ENCODE data around the gene ANXA3.
"Not testable (repeated sequence)": the region's sequence is repeated elsewhere in the genome, so short reads cannot be mapped to it uniquely, and the experiment has no call there.

The ANXA3 gene, protein sequence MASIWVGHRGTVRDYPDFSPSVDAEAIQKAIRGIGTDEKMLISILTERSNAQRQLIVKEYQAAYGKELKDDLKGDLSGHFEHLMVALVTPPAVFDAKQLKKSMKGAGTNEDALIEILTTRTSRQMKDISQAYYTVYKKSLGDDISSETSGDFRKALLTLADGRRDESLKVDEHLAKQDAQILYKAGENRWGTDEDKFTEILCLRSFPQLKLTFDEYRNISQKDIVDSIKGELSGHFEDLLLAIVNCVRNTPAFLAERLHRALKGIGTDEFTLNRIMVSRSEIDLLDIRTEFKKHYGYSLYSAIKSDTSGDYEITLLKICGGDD

DNA sequence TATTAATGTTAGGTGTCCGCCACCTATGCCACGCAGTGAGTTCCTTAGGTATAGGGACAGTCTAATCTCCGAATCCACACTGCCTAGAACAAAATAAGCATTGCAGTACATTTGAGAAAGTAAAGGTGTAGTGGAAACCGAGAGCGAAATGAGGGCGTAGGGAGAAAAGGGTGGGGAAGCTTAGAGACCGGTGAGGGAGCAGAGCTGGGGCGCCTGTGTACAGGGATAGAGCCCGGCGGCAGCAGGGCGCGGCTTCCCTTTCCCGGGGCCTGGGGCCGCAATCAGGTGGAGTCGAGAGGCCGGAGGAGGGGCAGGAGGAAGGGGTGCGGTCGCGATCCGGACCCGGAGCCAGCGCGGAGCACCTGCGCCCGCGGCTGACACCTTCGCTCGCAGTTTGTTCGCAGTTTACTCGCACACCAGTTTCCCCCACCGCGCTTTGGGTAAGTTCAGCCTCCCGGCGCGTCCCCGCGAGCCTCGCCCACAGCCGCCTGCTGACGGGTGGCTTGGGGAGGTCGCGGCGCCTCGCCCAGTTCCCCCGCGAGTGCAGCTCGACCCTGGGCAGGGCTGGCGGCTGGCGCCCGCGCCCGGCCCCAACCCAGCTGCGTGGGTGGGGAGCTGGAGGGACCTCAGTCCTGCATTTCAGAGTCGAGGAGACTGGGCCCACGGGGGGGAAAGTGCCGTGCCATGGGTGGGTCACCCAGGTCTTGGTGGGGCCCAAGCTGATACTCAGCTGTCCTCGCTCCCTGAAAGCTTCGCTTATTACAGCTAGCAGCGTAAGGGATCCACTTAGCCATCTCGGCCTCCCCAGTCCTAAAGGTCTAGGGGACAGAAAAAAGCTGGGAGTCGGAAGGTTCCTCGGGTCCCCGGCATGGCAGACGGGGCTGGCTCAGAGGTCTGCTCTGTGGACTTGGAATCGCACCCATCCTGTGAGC, at the start of gene ANXA3:
ANXA3 (plus strand) TSS at position 351 of the 932 bp plus-strand sequence. CDS start 2,704 bp downstream, outside the sequence.
- no peak for DNase-seq (ENCODE audit: low read depth)

GRCh38 chr4:78506260-78506659, 45.3 kb upstream of the ANXA3 start:
- not testable (repeated sequence) for DNase-seq (ENCODE audit: low read depth)

DNA sequence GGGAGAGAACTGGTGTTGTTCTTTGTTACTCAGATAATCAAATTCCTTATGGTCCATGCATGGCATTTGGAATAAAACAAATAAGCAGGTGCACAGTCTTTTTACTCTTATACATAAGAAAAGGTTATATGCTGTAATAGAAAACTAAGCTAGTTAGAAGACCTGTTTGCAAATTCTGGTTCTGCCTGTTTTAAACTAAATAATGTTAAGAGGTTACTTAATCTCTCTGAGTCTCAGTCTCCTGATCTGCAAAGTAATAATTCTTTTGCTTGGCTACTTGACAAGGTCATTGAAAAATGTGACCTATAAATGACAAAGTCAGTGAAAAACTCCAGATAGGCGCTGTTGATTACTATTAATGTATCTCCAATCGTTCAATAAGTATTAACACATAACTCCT, 42.5 kb upstream of the ANXA3 start:
- DNase-seq (ENCODE audit: low read depth): no peak

DNA sequence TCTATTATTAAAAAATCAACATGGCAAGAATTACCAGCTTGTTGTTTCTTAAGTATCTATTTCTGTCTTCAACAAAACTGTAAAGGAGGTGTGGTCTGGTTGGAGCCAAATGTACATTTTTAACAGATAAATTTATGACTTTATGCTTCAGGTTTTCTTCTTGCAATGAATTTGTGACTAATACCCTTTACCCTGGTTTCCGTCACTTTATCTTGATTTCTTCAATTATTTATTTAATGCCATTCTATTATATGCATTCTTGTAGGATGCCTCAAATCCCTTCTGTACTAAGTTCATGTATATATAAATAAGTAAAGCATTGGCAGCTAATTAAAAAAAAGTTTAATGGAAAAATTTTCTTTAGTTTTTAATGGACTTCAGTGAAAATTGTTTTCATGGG, 41.5 kb upstream of the ANXA3 start:
- DNase-seq (ENCODE audit: low read depth): no peak

- no peak for DNase-seq (ENCODE audit: low read depth)
These were observed 40.9 kb upstream of the ANXA3 start for GRCh38 chr4:78510681-78511080.

DNA sequence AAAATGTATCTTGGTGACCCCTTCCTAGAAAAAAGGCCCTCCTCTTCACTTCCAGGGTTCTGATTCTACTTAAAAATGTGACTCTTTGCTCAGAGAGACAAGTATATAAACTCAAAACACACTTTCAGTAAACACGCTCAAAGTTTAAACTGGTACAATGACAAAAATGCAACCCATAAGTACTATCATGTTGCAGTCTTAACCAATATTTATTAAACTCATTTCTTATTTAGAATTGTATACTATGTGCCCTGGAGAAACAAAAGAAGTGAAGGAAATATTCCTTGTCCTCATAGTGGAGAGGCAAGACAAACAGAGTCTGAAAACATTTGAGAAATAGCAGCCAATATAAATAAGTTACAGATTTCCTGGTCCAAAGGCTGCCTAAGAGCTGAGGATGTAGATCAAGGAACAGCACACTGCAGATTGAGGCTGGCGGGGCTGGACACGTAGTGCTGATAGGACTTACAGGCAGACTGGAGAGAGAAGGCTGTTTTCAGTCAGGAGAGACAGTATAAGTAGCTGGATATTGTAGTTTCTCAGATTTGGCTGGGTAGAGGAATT, 39.1 kb upstream of the ANXA3 start:
- DNase-seq (ENCODE audit: low read depth): no peak

- no peak for DNase-seq (ENCODE audit: low read depth)
These were observed 38.1 kb upstream of the ANXA3 start for GRCh38 chr4:78513411-78513975.

GRCh38 chr4:78517050-78517652, 34.4 kb upstream of the ANXA3 start:
- no peak for DNase-seq (ENCODE audit: low read depth)

DNA sequence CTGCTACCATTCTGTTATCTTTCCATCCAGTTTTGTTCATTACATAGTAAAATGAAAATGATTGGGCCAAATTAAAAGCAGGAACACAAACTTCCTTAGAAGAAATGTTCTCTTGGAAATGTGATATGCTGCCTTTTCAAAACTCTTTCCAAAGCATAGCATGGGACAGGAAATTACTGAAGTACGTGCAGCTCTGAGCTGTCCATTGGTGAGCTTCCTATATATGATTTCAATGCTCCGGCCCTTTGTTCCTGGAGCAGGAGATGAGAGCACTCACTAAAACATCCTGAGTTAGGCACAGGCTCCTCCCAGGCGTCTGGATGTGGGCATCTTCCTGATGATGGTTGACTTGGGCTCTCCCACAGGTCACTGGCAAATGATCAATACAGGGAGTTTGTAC, 33.0 kb upstream of the ANXA3 start:
- DNase-seq (ENCODE audit: low read depth): no peak

DNA sequence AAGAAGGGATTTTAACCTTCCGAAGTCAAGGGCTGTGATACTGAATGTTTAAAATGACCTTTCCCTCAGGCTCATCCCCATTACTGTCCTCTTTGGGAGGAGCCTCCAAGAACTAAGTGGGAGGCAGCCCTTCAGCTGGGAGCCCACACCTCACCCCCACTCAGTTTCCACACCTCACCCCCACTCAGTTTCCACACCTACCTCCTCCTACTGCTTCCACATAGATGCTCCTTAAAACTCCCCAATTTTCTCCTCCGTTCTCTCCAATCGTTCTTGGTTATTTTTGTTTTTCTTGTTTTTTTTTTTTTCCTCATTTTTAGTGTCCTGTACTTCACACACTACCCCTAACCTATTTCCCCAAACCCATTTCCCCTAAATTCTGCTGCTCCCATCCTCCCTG, 31.6 kb upstream of the ANXA3 start:
- no peak for DNase-seq (ENCODE audit: low read depth)

GRCh38 chr4:78520808-78521226, 30.8 kb upstream of the ANXA3 start:
- DNase-seq (ENCODE audit: low read depth): no peak

DNA sequence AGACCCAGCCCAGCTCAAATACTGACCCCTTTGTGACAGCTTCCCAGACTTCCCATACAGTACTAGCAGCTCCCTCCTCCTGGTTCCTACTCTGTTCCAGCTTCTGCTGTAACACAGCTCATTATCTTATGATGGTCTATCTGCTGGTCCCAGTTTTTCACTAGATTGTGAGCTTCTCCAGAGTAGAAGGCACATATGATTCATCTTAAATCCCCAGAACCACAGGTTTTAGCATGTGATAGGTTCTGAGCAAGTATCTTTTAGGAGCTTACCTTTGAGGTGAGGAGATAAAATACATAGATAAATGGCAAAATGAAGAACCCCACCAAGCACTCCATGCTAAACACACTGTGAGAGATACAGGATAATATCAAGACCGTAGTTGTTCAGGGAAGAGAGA, 27.6 kb upstream of the ANXA3 start:
- DNase-seq (ENCODE audit: low read depth): no peak

GRCh38 chr4:78525559-78525958, 26.0 kb upstream of the ANXA3 start:
- DNase-seq (ENCODE audit: low read depth): no peak

DNA sequence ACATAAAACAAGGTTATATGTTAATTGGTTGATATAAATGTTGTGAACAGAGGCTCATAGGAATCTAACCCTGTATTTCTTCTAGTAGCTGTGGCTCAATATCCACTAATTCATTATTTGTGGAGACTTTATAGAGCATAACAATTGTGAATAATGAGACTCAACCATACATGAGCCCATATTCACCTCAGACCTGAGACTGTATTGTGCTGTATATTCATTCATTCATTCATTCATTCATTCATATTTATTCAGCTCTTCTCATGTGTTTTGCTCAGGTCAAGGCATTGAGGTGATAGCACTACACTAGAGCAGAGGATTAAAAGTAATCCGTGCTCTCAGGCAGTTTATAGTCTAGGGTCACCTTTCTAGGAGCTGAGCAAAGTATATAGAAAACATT, 24.5 kb upstream of the ANXA3 start:
- no peak for DNase-seq (ENCODE audit: low read depth)

- no peak for DNase-seq (ENCODE audit: low read depth)
These were observed 24.0 kb upstream of the ANXA3 start for GRCh38 chr4:78527555-78527954.

DNA sequence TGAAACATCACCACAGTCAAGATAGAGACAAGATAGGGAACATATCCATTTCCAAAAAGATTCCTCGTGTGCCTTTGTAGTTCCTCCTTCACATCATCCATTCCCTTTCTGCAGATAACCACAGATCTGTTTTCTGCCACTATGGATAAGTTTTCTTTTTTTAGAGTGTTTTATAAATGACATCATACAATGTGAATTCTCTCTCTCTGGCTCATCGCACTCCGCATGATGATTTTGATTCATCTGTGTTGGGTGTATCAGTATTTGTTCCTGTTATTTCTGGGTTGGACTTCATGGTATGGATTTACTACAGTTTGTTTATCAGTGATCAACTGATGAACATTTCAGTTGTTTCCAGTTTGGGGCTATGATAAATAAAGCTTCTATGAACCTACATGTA, 23.2 kb upstream of the ANXA3 start:
- no peak for DNase-seq (ENCODE audit: low read depth)

DNA sequence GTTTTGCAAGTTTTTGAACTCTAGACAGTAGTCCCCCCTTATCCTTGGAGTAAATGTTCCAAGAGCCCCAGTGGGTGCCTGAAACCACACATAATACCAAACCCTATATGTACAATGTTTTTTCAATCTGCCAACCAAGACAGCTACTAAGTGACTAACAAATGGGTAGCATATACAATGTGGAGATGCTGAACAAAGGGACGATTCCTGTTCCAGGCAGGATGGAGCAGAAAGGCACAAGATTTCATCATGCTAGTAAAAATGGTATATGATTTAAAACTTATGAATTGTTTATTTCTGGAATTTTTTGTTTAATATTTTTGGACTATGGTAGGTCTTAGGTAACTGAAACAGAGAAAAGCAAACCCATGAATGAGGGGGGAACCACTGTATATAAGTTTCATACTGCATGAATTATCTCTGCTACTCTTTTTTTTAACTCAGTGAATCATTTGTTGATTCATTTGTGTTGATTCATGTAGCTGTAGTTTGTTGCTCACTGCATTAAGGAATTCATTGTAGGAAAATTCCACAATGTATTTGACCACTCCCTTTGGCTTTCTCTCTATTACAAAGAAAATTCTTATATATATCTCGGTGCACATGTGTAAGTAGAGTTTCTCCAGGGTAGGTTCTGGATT, 21.9 kb upstream of the ANXA3 start:
- no peak for DNase-seq (ENCODE audit: low read depth)

- DNase-seq (ENCODE audit: low read depth): no peak
These were observed 19.5 kb upstream of the ANXA3 start for GRCh38 chr4:78532046-78532445.

DNA sequence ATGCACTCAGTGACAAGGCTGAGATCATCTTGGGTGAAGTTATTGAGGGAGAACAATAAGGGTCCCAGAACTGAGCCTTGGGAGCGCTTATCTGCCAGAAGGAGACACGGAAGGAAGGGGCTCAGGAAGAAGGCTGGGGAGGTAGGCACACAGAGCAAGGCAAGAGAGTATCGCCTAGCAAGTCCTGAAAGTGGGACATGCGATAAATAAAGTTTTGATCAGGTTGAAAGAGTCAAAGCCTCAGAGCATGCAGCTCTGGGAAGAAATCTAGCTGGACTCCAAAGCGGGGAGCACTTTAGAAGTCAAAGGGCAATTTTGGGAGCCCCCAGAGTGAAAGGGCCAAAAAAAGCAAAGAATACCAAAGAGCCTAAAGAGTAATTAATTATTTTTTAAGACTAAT, 17.7 kb upstream of the ANXA3 start:
- no peak for DNase-seq (ENCODE audit: low read depth)

- DNase-seq (ENCODE audit: low read depth): no peak
These were observed 17.1 kb upstream of the ANXA3 start for GRCh38 chr4:78534286-78534955.

- DNase-seq (ENCODE audit: low read depth): no peak
These were observed 9.2 kb upstream of the ANXA3 start for GRCh38 chr4:78542373-78542772.

Measured in stimulated activated CD8-positive, alpha-beta memory T cell treated with anti-CD3 and anti-CD28 coated beads, Interleukin-15, amount 100 ng/mL, for 24 hours (primary cell).